GM21360 (cell line): ENCODE measurements around the gene MSH6.
A peak's percentile ranks its signal among the peaks of the same experiment; 100 is the strongest.

Experiments
- ATAC-seq: cut with Tn5 transposase; IDR thresholded peaks from one replicate; pipeline ENCODE4 v1.9.1; 2021; ENCODE audit warnings: mild to moderate bottlenecking, moderate library complexity; ENCODE audit not compliant: unreplicated experiment

MSH6 gene, protein sequence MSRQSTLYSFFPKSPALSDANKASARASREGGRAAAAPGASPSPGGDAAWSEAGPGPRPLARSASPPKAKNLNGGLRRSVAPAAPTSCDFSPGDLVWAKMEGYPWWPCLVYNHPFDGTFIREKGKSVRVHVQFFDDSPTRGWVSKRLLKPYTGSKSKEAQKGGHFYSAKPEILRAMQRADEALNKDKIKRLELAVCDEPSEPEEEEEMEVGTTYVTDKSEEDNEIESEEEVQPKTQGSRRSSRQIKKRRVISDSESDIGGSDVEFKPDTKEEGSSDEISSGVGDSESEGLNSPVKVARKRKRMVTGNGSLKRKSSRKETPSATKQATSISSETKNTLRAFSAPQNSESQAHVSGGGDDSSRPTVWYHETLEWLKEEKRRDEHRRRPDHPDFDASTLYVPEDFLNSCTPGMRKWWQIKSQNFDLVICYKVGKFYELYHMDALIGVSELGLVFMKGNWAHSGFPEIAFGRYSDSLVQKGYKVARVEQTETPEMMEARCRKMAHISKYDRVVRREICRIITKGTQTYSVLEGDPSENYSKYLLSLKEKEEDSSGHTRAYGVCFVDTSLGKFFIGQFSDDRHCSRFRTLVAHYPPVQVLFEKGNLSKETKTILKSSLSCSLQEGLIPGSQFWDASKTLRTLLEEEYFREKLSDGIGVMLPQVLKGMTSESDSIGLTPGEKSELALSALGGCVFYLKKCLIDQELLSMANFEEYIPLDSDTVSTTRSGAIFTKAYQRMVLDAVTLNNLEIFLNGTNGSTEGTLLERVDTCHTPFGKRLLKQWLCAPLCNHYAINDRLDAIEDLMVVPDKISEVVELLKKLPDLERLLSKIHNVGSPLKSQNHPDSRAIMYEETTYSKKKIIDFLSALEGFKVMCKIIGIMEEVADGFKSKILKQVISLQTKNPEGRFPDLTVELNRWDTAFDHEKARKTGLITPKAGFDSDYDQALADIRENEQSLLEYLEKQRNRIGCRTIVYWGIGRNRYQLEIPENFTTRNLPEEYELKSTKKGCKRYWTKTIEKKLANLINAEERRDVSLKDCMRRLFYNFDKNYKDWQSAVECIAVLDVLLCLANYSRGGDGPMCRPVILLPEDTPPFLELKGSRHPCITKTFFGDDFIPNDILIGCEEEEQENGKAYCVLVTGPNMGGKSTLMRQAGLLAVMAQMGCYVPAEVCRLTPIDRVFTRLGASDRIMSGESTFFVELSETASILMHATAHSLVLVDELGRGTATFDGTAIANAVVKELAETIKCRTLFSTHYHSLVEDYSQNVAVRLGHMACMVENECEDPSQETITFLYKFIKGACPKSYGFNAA (N-terminal part only)

GRCh38 chr2:47782671-47783485 lies at the start of gene MSH6:
MSH6 (plus strand) TSS chr2:47783145; CDS start chr2:47783234, 89 bp downstream.
- ATAC-seq: peak; percentile 74

DNA sequence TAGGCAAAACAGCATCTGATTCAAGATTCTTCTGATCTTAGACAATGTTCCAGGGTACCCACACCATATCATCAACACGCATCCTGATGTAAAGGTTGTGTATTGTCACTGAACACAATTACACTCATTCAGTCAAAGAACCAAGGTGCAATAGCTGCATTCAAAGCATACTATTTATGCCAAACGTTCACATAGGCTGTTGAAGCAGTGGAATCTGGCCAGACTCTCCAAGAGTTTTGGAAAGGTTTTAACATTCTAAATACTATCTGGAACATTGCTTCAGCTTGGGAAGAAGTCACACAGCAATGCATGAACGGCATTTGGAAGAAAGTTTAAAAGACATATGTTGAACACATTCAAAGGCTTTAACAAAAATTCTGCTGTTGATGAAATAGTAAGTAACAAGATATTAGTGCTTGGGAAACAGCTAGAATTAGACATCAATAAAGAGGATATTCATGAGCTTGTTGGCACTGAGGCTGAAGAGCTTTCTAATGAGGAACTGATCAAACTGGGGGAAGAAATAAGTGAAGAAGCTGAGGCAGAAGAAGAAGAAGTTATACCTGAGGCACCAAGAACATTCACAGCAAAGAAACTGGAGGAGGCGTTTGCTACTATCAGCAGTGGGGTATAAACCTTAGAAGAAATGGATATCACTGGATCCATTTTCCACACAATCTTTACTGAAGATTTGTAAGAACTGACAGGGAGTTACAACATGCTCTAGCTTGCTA lies 47.6 kb upstream of the MSH6 start:
- ATAC-seq: no peak

DNA sequence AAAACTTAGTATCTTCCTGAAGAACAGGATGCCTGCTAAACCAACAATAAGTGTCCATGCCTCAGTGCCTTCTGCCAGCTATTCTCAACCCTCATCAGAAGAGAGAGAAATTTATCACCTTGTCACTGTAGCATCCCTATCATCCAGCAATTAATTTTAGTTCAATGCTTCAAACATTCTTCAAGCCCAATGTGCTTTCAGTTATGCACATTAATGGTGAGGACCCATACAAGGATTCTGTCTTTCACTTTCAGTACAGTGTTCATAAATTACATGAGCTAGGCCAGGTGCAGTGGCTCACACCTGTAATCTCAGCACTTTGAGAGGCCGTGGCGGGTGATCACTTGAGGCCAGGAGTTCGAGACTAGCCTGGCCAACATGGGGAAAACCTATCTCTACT lies 47.0 kb upstream of the MSH6 start:
- ATAC-seq: no peak

DNA sequence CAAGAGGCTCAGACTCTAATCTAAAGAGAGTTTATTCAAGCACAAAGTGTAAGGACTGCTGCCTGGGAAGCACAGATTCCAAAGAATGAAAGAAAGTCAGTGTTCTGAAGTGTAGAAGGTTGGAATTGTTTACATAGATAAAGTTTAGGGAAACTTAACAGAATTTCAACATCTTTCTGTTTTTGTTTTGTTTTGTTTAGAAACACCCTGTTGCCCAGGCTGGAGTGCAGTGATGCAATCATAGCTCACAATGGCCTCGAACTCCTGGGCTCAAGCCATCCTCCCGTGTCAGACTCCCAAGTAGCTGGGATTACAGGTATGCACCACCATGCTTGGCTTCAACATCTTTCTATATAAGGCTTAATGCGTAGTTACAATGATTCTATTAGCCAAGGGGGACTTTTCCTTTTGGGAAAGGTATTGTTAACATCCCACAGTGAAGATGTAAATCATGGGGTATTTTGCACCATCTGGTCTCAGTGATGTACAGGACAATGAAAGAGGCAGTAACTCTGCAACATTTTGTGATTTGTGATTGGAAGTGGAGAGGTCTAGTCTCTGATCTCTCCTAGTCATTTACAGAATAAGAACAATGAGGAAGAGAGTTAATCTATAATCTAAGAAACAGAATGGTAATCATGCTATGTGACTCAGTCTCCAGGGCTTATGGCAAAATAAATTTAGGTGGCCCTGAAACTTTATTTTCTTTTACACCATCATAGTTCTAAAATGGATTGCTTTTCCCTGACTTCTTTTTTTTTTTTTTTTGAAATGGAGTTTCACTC lies 45.6 kb upstream of the MSH6 start:
- no peak for ATAC-seq

GRCh38 chr2:47738331-47738730 lies 44.6 kb upstream of the MSH6 start:
- no peak for ATAC-seq

DNA sequence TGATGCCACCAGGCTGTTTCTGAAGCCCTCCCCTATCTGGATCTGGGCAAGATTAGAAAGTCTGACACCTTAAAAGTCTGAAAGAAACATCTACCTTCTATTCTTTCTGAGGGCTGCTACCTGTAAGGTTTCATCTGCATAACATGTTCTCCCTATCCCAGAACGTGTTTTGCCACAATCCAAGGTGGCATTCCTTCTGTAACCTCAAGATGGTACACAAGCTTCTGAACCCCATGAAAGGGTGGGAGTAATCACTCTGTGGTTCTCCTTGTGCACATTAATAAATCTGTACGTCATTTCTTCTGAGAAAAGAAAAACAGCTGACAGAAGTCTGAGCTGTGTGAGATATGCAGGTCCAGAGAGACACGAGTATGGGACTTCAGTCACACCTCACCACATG lies 41.8 kb upstream of the MSH6 start:
- ATAC-seq: no peak

DNA sequence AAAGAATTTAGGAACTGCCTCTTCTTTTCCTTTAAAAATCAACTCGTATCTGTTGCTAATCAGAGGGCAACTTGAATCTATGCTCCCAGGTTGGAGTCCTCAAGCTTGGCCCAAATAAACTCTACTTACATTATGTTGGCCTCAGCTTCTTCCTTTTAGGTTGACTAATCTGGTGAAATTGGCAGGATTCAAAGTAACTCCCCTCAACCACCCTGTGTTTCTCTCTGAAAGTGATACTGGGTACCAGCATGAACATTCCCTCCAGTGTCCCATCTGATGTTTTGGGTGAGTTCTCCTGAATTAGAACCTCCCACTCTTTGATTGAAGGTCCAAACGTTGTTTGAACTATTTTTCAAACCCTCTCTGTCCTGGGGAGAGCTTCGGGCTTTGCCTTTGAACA lies 41.3 kb upstream of the MSH6 start:
- no peak for ATAC-seq

GRCh38 chr2:47744074-47744473 lies 38.9 kb upstream of the MSH6 start:
- no peak for ATAC-seq

DNA sequence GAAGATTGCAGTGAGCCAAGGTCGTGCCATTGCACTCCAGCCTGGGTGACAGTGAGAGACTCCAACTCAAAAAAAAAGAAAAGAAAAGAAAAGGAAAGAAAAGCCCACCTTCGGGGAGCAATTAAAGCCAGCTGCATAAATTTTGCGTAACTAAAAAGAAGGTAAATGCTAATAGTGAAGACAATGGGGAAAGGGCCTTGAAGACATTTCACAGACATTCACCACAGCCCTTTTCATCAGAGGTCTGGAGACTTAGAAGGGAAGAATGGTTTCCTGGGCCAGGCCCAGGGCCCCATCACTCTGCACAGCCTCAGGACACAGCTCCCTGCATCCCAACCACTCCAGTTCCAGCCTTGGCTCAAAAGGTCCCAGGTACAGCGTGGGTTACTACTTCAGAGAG lies 35.1 kb upstream of the MSH6 start:
- ATAC-seq: no peak

GRCh38 chr2:47751856-47752414 lies 31.0 kb upstream of the MSH6 start:
- peak; percentile 32 for ATAC-seq

DNA sequence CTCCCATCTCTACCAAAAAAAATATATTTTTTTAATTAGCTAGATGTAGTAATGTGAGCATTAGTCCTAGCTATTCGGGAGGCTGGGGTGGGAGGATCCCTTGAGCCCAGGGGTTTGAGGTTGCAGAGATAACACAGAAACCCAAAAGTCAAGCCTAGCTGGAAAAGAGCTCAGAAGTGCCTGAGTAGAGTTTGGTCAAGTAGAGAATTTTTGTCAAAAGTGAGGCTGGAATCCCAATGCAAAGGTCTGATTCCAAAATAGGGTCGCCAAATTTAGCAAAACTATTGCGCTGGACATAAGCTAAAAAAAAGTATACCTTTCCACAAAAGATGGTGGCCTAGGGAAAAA lies 15.5 kb upstream of the MSH6 start:
- ATAC-seq: no peak

DNA sequence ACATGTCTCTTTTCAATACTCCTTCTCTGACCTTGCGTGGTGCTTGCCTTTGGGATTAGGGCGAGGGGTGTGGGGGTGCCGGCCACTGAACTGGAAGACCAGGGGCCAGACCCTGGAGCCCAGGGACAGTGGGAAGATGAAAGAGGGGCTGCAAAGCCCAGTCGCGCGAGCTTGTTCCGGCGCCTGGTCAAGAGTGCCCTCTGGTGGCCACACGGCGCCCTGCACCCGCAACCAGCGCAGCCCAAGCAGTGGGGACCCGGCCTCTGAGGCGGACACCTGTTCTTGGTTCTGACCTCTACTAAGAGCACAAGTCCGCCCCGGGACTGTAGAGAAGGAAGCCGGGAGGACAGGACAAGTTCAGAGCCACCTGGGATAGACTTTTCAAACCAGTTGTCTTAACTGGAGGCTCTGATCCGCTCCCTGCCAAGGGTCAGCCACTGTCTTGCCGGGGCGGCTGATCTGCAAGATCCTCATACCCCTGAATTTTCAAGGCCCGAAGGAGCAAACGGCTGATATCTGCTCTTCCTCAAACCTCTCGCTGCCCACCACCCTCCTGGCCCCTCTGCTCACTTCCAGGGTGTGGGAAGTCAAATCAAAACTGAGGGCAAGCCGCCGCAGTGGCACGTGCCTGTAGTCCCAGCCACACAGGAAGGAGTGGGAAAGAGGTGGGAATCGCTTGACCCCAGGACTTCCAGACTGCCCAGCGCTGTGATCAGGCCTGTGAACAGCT lies 14.9 kb upstream of the MSH6 start:
- ATAC-seq: peak; percentile 66

DNA sequence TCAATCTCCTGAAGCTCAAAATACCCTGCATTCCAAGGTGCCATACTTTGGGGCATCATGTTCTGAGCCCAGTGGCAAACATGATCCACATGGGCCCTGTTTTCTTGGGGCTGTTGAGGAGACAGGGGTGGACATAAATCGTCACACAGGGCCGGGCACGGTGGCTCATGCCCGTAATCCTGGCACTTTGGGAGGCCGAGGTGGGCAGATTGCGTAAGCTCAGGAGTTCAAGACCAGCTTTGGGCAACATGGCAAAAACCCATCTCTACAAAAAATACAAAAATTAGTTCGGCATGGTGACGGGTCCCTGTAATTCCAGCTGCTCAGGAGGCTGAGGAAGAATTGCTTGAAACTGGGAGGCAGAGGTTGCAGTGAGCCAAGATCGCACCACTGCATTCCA lies 13.6 kb upstream of the MSH6 start:
- no peak for ATAC-seq

DNA sequence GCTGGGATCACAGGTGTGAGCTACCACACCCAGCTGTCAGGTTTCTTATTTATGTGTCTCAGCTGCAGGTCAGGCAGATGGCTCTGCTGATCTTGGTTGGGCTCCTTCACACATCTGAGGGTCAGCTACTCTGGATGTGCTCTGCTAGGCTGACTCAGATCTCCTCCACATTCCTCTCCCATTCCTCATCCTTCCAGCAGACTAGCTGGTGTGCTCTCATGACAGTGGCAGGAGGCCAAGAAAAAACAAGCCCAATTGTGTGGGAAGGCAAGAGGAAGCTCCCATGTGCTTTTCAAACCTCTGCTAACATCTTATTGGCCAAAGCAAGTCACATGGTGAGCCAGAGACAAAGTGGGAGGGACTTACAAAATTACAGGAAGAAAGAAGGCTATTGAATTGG lies 11.7 kb upstream of the MSH6 start:
- no peak for ATAC-seq

GRCh38 chr2:47772343-47772742 lies 10.6 kb upstream of the MSH6 start:
- no peak for ATAC-seq

- ATAC-seq: no peak
These were observed 8.4 kb upstream of the MSH6 start for GRCh38 chr2:47774567-47774966.

- ATAC-seq: no peak
These were observed 5.5 kb upstream of the MSH6 start for GRCh38 chr2:47777277-47777937.
